ENCODE measurements around the gene ARL8B.

The ARL8B gene

GRCh38 chr3:5217824-5218595 lies 95.9 kb downstream of the ARL8B start:
- DNase-seq, result no peak

GRCh38 chr3:5218815-5219214 lies 96.7 kb downstream of the ARL8B start:
- no peak for DNase-seq

- no peak for DNase-seq
Observed at GRCh38 chr3:5219216-5219615, 97.1 kb downstream of the ARL8B start.

- DNase-seq, result no peak
Observed at GRCh38 chr3:5220193-5220592, 98.1 kb downstream of the ARL8B start.

- no peak for DNase-seq
Observed at GRCh38 chr3:5220667-5221431, 98.8 kb downstream of the ARL8B start.

- DNase-seq, result no peak
Observed at GRCh38 chr3:5221701-5222100, 99.6 kb downstream of the ARL8B start.

- DNase-seq, result no peak
Observed at GRCh38 chr3:5222283-5223005, 100.4 kb downstream of the ARL8B start.

- no peak for DNase-seq
Observed at GRCh38 chr3:5226783-5227182, 104.7 kb downstream of the ARL8B start.

GRCh38 chr3:5227812-5228211 lies 105.7 kb downstream of the ARL8B start:
- DNase-seq, result no peak

- no peak for DNase-seq
Observed at GRCh38 chr3:5229414-5229813, 107.3 kb downstream of the ARL8B start.
